PC-3 (cell line): ENCODE measurements around the gene FANCG. TPM values are rescaled to one million over a fixed set of nuclear protein-coding genes. Genes with fewer than 3 reads are reported as not detected.

Source experiments
- ATAC-seq: fragments of 200-7000 bp; cut with Tn5 transposase; 2 replicates; pipeline ENCODE4 v1.9.1; 2020; ENCODE audit warnings: mild to moderate bottlenecking, moderate library complexity
- BruUV-seq: library from RNA; stranded (reverse); fragments of 400-500 nt; replicated peaks from 2 replicates; lab custom pipeline; 2021; lab: Mats Ljungman, UMichigan
- CTCF ChIA-PET: fragments of 300-600 bp; sonication (Branson Sonifier 250); formaldehyde crosslinking; loops from one replicate; lab custom pipeline; 2022; ENCODE audit warnings: antibody characterized with exemption; lab: Charles Lee
- POLR2A ChIA-PET: fragments of 300-600 bp; sonication (Branson Sonifier 250); formaldehyde crosslinking; loops from one replicate; lab custom pipeline; 2022; ENCODE audit warnings: antibody characterized with exemption; ENCODE audit not compliant: unreplicated experiment; lab: Charles Lee
- DNase-seq: peaks from one replicate; pipeline ENCODE4 v3.0.0-alpha.2; 2015
- H2AFZ ChIP-seq: fragments of 300-600 bp; sonication (generic); 2 replicates; pipeline ENCODE4 v1.6.0; 2016; ENCODE audit warnings: antibody characterized with exemption, low read length
- H3F3A ChIP-seq: fragments of 300-600 bp; sonication (generic); one replicate; pipeline ENCODE4 v1.6.0; 2017; ENCODE audit warnings: antibody characterized with exemption, low read length, control low read depth, mild to moderate bottlenecking; ENCODE audit not compliant: unreplicated experiment
- H3K27ac ChIP-seq: fragments of 300-600 bp; sonication (generic); 2 replicates; pipeline ENCODE4 v1.5.1; 2016; ENCODE audit warnings: mild to moderate bottlenecking, low read length
- H3K27me3 ChIP-seq: fragments of 300-600 bp; sonication (generic); 2 replicates; pipeline ENCODE4 v1.6.1; 2016; ENCODE audit warnings: low read length, mixed read lengths
- H3K36me3 ChIP-seq: fragments of 300-600 bp; sonication (generic); 2 replicates; pipeline ENCODE4 v1.6.1; 2016; ENCODE audit warnings: low read depth, mixed run types, low read length, mixed read lengths
- H3K4me1 ChIP-seq: fragments of 300-600 bp; sonication (generic); 2 replicates; pipeline ENCODE4 v1.5.1; 2016; ENCODE audit warnings: low read length; ENCODE audit not compliant: insufficient read depth
- H3K4me2 ChIP-seq: fragments of 300-600 bp; sonication (generic); 2 replicates; pipeline ENCODE4 v1.6.0; 2016; ENCODE audit warnings: low read length
- H3K4me3 ChIP-seq: fragments of 300-600 bp; sonication (generic); 2 replicates; pipeline ENCODE4 v1.5.1; 2016; ENCODE audit warnings: mild to moderate bottlenecking, low read length, mixed read lengths
- H3K79me2 ChIP-seq: fragments of 300-600 bp; sonication (generic); 2 replicates; pipeline ENCODE4 v1.6.1; 2017; ENCODE audit warnings: low read length, mixed read lengths
- H3K9ac ChIP-seq: fragments of 300-600 bp; sonication (generic); 2 replicates; pipeline ENCODE4 v1.6.0; 2016; ENCODE audit warnings: mild to moderate bottlenecking, low read length
- H3K9me2 ChIP-seq: fragments of 300-600 bp; sonication (generic); replicated peaks from 2 replicates; pipeline ENCODE4 v1.6.1; 2016; ENCODE audit warnings: mixed run types, low read length, mixed read lengths
- H3K9me3 ChIP-seq: fragments of 300-600 bp; sonication (generic); 2 replicates; pipeline ENCODE4 v1.6.1; 2016; ENCODE audit warnings: low read length, mixed read lengths
- H4K20me1 ChIP-seq: fragments of 300-600 bp; sonication (generic); 2 replicates; pipeline ENCODE4 v1.6.1; 2016; ENCODE audit warnings: low read length, mixed read lengths
- CTCF ChIP-seq: fragments of 300-600 bp; sonication (generic); conservative IDR thresholded peaks from 2 replicates; pipeline ENCODE4 v1.5.1; 2017; ENCODE audit warnings: antibody characterized with exemption, low read depth, mild to moderate bottlenecking, low read length
- EZH2 ChIP-seq: fragments of 300-600 bp; sonication (generic); IDR thresholded peaks from one replicate; pipeline ENCODE4 v1.6.1; 2017; ENCODE audit warnings: antibody characterized with exemption, mild to moderate bottlenecking, low read length; ENCODE audit not compliant: unreplicated experiment
- EZH2phosphoT487 ChIP-seq: fragments of 300-600 bp; sonication (generic); IDR thresholded peaks from 2 replicates; pipeline ENCODE4 v1.6.1; 2018; ENCODE audit warnings: mild to moderate bottlenecking, antibody characterized with exemption, low read length, borderline replicate concordance
- intact Hi-C: fragments of 100-400 bp; cut with micrococcal nuclease; formaldehyde crosslinking; loops from 2 replicates; pipeline ENCODE4 v1.9.0; 2023
- total RNA-seq: library from RNA; depleted of rRNA; stranded (reverse); fragments of >200 nt; gene quantifications from 2 replicates; pipeline ENCODE4 v1.2.3, GENCODE V29; 2014

Gene FANCG
- total RNA-seq, 1 experiment from 2014 or later = 32.6 TPM

DNA sequence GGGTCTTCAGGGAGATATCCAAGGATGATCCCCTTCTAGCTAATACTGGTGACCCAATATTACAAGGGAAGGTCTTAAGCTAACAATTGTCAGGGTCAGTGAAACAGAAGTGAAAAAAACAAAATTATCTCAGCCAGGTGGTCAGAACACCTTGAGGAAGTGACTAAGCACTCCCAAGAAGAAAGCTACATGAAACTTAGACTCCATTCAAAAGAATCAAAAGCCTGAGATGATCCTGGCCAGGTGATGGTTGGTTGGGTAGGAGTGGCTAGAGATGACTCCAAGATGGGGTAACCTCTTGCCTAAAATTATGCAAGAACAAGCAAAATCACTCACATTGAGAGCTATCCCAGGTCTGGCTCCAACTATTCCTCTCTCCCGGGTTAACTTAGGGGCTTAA is 12.7 kb downstream of the FANCG start:
- Histone ChIP-seq H3K9ac (no peak overlapping the region), H3K36me3 (peaks cover 63% of the 10 kb centered on the region), H3K4me1 (peaks cover 10% of the 10 kb centered on the region), H3F3A (no peaks in the 10 kb centered on the region), H3K79me2 (peaks cover 71% of the 10 kb centered on the region), H2AFZ (no peak overlapping the region), H3K9me2 (no peaks in the 10 kb centered on the region), H3K9me3 (no peaks in the 10 kb centered on the region), H3K27ac (no peak overlapping the region), H3K4me3 (no peak overlapping the region), H3K4me2 (no peak overlapping the region), H3K27me3 (no peaks in the 10 kb centered on the region), H4K20me1 (peaks cover 73% of the 10 kb centered on the region)
- intact Hi-C loops = no loop called here
- CTCF ChIA-PET = no interaction called here
- no TSS peak for BruUV-seq
- ATAC-seq (no peak), DNase-seq (no peak)
- TF ChIP-seq EZH2 (no peak), EZH2phosphoT487 (no peak), CTCF (no peak)
- POLR2A ChIA-PET = no interaction called here

DNA sequence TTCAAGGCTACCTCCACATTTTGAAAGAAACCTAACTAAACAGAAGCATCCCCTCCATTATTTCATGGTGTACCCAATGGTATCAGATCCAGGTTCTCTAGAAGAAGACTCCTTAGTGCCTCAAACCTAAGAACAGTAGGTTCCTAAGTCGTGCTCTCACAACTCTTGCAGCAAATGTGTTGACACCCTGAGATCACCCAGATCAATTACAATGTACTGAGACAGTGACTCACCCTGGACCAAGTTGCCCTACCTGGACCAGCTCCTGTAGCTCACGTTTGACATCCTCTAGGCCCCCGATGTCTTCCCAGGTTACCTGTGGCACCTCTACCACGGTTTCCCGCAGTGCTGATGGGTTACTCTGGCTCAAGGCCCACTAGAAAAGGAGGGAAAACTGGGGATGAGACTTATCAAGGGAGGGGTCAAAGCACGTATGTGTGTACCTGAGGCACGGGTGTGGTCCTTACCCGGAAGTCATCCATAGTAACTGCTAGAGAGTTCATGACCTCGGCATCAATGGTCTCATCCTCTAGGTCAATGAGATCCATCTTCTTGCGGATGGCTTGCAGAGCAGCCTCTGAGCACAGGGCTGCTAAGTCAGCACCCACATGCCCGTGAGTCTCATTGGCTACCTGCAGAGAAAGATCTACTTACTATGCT is 19.1 kb downstream of the FANCG start:
- Histone ChIP-seq H4K20me1 (peaks cover 26% of the 10 kb centered on the region; the same call in 1 of the 2 replicates), H3K4me2 (no peak overlapping the region), H3K9ac (no peak overlapping the region), H3K9me2 (no peaks in the 10 kb centered on the region), H3F3A (no peaks in the 10 kb centered on the region), H3K27ac (no peak overlapping the region), H3K4me1 (no peaks in the 10 kb centered on the region), H3K79me2 (peaks cover 14% of the 10 kb centered on the region; the same call in 1 of the 2 replicates), H3K9me3 (no peaks in the 10 kb centered on the region), H3K4me3 (no peak overlapping the region), H3K36me3 (peaks cover 94% of the 10 kb centered on the region), H3K27me3 (no peaks in the 10 kb centered on the region), H2AFZ (no peak overlapping the region)
- no TSS peak for BruUV-seq
- TF ChIP-seq CTCF (no peak), EZH2phosphoT487 (no peak), EZH2 (no peak)
- POLR2A ChIA-PET = no interaction called here
- DNase-seq (no peak), ATAC-seq (no peak)
- CTCF ChIA-PET = no interaction called here
- intact Hi-C loops = no loop called here

- POLR2A ChIA-PET = no interaction called here
- Histone ChIP-seq H3K4me3 (no peak overlapping the region), H3K79me2 (0 out of 2 replicates have a peak, but pooled peaks cover 6% of the 10 kb centered on the region), H3K4me1 (no peaks in the 10 kb centered on the region), H3K9me3 (no peaks in the 10 kb centered on the region), H3K9me2 (no peaks in the 10 kb centered on the region), H3K9ac (no peak overlapping the region), H3K4me2 (no peak overlapping the region), H3K36me3 (peaks cover 90% of the 10 kb centered on the region), H3F3A (no peaks in the 10 kb centered on the region), H3K27me3 (no peaks in the 10 kb centered on the region), H4K20me1 (peaks cover 20% of the 10 kb centered on the region; the same call in 1 of the 2 replicates), H2AFZ (no peak overlapping the region), H3K27ac (no peak overlapping the region)
- DNase-seq = no peak
- BruUV-seq = no TSS peak
- CTCF ChIA-PET = no interaction called here
- intact Hi-C loops = no loop called here
- no peak for TF ChIP-seq CTCF
- TF ChIP-seq EZH2phosphoT487 = no peak
- no peak for TF ChIP-seq EZH2
- no peak for ATAC-seq
These were observed 20.3 kb downstream of the FANCG start for GRCh38 chr9:35059438-35059837.
